ENCODE measurements around the gene ECE1. TPM values are rescaled to one million over a fixed set of nuclear protein-coding genes. Genes with fewer than 3 reads are reported as not detected.

The ECE1 gene
- total and polyA plus RNA-seq, 2 of the 4 experiments (the other 2 are of a cell fraction): 61.8 to 124 TPM

DNA sequence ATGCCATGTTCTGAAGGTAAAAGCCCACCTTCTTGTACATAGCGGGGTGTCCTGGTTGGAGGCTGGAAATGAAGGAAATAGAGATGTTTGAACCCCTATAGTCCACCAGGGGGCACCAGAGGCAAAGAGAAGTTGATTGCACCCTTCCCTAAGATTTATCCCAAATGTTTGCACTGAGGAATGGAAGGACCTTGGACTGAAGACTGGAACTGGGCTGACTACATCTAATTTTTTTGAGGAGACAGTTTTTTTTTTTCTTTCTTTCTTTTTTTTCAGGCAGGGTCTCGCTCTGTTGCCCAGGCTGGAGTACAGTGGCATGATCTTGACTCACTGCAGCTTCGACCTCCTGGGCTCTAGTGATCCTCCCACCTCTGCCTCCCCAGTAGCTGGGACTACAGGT is 58.2 kb downstream of the ECE1 start:
- no TSS peak for BruUV-seq (replicated peaks)
- no peak overlapping the region for H2BK120ac ChIP-seq (ENCODE audit: low read depth, low read length)
- H3K9me1 ChIP-seq (ENCODE audit: insufficient read depth, low read length): peaks cover 10% of the 10 kb centered on the region; the same call in 1 of the 2 replicates
- no peak overlapping the region for H2AFZ ChIP-seq (replicated peaks; ENCODE audit: low read length, poor library complexity)
- no peak overlapping the region for H2BK15ac ChIP-seq (ENCODE audit: low read depth, low read length)
- no peak overlapping the region for H3K18ac ChIP-seq (ENCODE audit: low read depth, low read length)
- H3K9me3 ChIP-seq (ENCODE audit: control insufficient read depth, insufficient read depth, low read length): no peaks in the 10 kb centered on the region
- no peak overlapping the region for H3K27ac ChIP-seq (ENCODE audit: insufficient read depth, low read length)
- ChIA-PET CTCF (interaction anchor here (0.7 to 3.4 kb wide), 4 partner anchors 38 to 449 kb away, joined by 4 to 21 read pairs (median 4); no protein-coding TSS in a partner anchor), POLR2A (ENCODE audit: unreplicated experiment) (no interaction called here)
- no peak overlapping the region for H3K56ac ChIP-seq (ENCODE audit: extremely low read depth, insufficient read depth, low read length)
- no peak overlapping the region for H2BK5ac ChIP-seq (ENCODE audit: low read depth, low read length, poor library complexity, severe bottlenecking)
- H3K4ac ChIP-seq (ENCODE audit: low read depth, low read length): no peak overlapping the region
- DNase-seq: peak; percentile 66
- TF ChIP-seq MAZ (IDR thresholded peaks at IDR 0.05; ENCODE audit: borderline replicate concordance, low read depth, low read length) (no peak), RAD21 (IDR thresholded peaks at IDR 0.05; ENCODE audit: low read length) (peak; percentile 88), MAFK (IDR thresholded peaks at IDR 0.05; ENCODE audit: low read depth, low read length) (no peak), MXI1 (IDR thresholded peaks at IDR 0.05; ENCODE audit: borderline replicate concordance, low read depth, low read length) (no peak), BHLHE40 (IDR thresholded peaks at IDR 0.05; ENCODE audit: low read depth, low read length) (no peak), CEBPB (IDR thresholded peaks at IDR 0.05; ENCODE audit: low read depth, low read length) (no peak), SMC3 (IDR thresholded peaks at IDR 0.05; ENCODE audit: low read depth, low read length) (peak; percentile 83)
- TF ChIP-seq, protein P1, sequence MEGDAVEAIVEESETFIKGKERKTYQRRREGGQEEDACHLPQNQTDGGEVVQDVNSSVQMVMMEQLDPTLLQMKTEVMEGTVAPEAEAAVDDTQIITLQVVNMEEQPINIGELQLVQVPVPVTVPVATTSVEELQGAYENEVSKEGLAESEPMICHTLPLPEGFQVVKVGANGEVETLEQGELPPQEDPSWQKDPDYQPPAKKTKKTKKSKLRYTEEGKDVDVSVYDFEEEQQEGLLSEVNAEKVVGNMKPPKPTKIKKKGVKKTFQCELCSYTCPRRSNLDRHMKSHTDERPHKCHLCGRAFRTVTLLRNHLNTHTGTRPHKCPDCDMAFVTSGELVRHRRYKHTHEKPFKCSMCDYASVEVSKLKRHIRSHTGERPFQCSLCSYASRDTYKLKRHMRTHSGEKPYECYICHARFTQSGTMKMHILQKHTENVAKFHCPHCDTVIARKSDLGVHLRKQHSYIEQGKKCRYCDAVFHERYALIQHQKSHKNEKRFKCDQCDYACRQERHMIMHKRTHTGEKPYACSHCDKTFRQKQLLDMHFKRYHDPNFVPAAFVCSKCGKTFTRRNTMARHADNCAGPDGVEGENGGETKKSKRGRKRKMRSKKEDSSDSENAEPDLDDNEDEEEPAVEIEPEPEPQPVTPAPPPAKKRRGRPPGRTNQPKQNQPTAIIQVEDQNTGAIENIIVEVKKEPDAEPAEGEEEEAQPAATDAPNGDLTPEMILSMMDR (conservative IDR thresholded peaks at IDR 0.05; ENCODE audit: low read depth, low read length): peak; percentile 74
- TF ChIP-seq, protein P2, sequence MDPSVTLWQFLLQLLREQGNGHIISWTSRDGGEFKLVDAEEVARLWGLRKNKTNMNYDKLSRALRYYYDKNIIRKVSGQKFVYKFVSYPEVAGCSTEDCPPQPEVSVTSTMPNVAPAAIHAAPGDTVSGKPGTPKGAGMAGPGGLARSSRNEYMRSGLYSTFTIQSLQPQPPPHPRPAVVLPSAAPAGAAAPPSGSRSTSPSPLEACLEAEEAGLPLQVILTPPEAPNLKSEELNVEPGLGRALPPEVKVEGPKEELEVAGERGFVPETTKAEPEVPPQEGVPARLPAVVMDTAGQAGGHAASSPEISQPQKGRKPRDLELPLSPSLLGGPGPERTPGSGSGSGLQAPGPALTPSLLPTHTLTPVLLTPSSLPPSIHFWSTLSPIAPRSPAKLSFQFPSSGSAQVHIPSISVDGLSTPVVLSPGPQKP (IDR thresholded peaks at IDR 0.05; ENCODE audit: borderline replicate concordance, low read depth, low read length): no peak
- H3K36me3 ChIP-seq (ENCODE audit: control insufficient read depth, insufficient read depth, low read length): peaks cover 51% of the 10 kb centered on the region
- H3K23ac ChIP-seq (ENCODE audit: low read depth, low read length): no peak overlapping the region
- peak; percentile 86 for ATAC-seq (ENCODE audit: low read depth)
- H3K9ac ChIP-seq (ENCODE audit: low read depth, low read length): no peak overlapping the region
- peaks cover 3 to 15% of the 10 kb centered on the region in 2 experiments; a peak in 1 of 4 replicates for H3K79me1 ChIP-seq (ENCODE audit: low read depth in 1 of 2, low read length in 2 of 2)
- no peak overlapping the region for H2AK5ac ChIP-seq (ENCODE audit: low read depth, low read length)
- no peak overlapping the region for H4K91ac ChIP-seq (ENCODE audit: insufficient read depth, low read depth, low read length)
- no peak overlapping the region for H2AK9ac ChIP-seq (replicated peaks; ENCODE audit: low read depth, low read length, poor library complexity)
- peaks cover 3% of the 10 kb centered on the region; the same call in 1 of the 2 replicates for H3K4me1 ChIP-seq (ENCODE audit: control insufficient read depth, insufficient read depth, low read length)
- H2BK20ac ChIP-seq (ENCODE audit: low read depth, low read length): no peak overlapping the region
- no peak overlapping the region for H4K5ac ChIP-seq (ENCODE audit: low read depth, low read length)
- H3K27me3 ChIP-seq (ENCODE audit: control insufficient read depth, insufficient read depth, low read length): no peaks in the 10 kb centered on the region
- WGBS, 2 experiments (ENCODE audit: extremely low coverage in 2 of 2, insufficient read length in 1 of 2): 80% methylated on average over 1 of the region's 3 CpGs; no CpG with 5 or more reads in 1 of the 2 experiments
- intact Hi-C loops (cut with micrococcal nuclease): loop anchor here (1.0 kb wide), 3 partner anchors 23 to 536 kb away; no protein-coding TSS in a partner anchor
- no peaks in the 10 kb centered on the region for H4K20me1 ChIP-seq (ENCODE audit: insufficient read depth, low read length)
- H3K4me3 ChIP-seq (ENCODE audit: insufficient read depth, low read depth, low read length): no peak overlapping the region
- in situ Hi-C loops (cut with MboI; ENCODE audit: low sequenced_read_pairs): loop anchor here (5.0 kb wide), 2 partner anchors 135 to 355 kb away; no protein-coding TSS in a partner anchor
- no peak overlapping the region for H3K4me2 ChIP-seq (ENCODE audit: low read depth, low read length)
- dilution Hi-C loops (cut with HindIII; ENCODE audit: low sequenced_read_pairs, unreplicated experiment): no loop called here
- no peak overlapping the region for H3K14ac ChIP-seq (replicated peaks; ENCODE audit: low read depth, low read length)
- no peak overlapping the region for H4K8ac ChIP-seq (ENCODE audit: low read depth in 2 of 2, low read length in 2 of 2)

Measured in IMR-90 (cell line).